GM19023 (cell line): ENCODE measurements around the gene GRIN3B.

Experiments
- ATAC-seq: cut with Tn5 transposase; IDR thresholded peaks from one replicate; pipeline ENCODE4 v1.9.1; 2021; ENCODE audit warnings: mild to moderate bottlenecking, moderate library complexity; ENCODE audit not compliant: unreplicated experiment

Gene GRIN3B

DNA sequence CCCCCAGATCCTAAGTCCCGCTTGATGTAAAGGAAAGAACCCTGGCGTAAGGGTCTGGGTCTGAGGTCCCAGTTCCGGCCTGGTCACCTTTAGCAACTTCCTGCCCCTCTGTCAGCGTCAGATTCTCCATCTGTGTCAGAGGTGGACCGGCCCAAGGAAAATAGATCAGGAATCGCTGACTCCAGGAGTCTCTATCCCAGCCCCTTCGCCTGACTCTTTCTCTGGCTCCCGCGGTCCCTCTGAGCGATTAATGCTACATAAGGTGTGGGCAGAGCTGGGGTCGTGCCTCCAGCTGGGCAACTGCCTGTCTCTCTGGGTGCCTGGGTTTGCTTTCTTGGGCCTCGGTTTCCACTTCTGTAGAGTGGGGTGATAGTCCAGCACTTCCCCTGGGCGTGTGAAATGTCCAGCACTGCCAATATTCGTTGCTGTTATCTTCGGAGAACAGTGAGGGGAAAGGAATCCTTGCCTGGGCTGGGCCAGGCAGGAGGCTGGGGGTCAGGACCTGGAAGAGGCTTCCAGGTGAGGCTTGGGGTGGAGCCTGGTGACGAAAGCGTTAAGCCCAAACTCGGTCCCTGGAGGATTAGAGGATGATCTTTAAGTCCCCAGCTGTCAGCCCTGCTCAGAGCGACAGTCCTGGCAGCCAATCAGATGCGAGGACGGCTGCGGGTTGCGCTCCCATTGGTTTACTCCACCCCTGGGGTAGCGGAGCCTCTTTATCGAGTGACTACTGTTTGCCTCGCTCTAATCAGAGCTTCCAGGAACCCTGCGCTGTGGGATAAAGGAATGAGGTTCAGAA is 40.5 kb downstream of the GRIN3B start:
- ATAC-seq, result no peak

DNA sequence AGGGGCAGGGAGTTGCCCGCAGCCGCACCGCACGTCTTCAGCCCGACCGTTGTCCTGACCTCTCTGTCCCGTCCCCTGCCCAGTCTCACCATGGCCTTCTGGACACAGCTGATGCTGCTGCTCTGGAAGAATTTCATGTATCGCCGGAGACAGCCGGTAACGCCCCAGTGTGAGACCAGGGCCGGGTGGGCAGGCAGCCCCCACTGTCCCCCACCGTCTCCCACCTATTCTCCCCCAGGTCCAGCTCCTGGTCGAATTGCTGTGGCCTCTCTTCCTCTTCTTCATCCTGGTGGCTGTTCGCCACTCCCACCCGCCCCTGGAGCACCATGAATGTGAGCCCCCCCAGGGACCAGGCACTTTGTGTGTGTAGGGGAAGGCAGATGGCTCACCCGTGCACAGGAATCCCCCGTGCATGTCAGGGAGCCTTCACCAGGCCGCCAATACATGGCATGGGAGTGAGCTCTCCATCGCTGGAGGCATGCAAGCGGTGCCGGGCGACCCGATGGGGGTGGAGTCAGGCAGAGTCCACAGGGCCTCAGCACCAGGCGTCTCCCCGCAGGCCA is 41.1 kb downstream of the GRIN3B start:
- ATAC-seq, result no peak

GRCh38 chr19:1041835-1042685 is 41.8 kb downstream of the GRIN3B start:
- ATAC-seq, result no peak

DNA sequence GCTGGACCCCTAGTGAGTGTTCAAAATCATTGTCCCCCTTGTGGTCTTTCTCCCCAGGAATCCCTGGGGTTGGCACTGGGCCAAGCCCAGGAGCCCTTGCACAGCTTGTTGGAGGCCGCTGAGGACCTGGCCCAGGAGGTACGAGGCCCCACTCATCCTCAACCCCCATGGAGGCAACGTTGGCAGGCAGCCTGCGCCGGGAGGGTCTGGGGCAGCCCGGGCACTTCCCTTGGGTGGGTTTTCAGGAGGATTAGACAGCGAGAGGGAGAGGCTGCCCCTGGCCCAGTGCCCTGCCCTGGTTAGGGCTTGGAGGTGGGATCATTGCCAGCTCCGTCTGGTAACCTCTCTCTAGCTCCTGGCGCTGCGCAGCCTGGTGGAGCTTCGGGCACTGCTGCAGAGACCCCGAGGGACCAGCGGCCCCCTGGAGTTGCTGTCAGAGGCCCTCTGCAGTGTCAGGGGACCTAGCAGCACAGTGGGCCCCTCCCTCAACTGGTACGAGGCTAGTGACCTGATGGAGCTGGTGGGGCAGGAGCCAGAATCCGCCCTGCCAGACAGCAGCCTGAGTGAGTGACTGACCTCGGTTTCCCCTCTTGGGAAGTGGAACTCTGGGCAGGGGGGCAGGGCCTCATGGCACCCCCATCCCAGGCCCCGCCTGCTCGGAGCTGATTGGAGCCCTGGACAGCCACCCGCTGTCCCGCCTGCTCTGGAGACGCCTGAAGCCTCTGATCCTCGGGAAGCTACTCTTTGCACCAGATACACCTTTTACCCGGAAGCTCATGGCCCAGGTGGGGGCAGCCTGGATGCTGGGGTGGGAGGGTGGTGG is 42.7 kb downstream of the GRIN3B start:
- ATAC-seq, result no peak

DNA sequence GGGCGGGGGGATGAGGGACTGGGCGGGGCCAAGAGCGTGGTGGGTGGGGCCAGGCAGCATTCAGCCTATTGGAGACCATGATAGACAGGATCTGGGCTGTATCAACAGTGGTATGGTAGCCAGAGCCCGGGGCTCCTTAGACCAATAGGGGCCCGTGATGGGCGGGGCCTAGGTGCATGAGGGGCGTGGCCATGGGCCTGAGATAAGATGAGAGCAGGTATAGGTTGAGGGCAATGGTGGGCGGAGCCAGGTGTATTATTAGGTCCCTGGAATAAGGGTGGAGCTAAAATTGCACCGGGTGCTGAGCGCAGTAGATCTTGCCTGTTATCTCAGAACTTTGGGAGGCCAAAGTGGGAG is 45.0 kb downstream of the GRIN3B start:
- no peak for ATAC-seq

GRCh38 chr19:1046117-1046626 is 46.0 kb downstream of the GRIN3B start:
- ATAC-seq, result no peak

DNA sequence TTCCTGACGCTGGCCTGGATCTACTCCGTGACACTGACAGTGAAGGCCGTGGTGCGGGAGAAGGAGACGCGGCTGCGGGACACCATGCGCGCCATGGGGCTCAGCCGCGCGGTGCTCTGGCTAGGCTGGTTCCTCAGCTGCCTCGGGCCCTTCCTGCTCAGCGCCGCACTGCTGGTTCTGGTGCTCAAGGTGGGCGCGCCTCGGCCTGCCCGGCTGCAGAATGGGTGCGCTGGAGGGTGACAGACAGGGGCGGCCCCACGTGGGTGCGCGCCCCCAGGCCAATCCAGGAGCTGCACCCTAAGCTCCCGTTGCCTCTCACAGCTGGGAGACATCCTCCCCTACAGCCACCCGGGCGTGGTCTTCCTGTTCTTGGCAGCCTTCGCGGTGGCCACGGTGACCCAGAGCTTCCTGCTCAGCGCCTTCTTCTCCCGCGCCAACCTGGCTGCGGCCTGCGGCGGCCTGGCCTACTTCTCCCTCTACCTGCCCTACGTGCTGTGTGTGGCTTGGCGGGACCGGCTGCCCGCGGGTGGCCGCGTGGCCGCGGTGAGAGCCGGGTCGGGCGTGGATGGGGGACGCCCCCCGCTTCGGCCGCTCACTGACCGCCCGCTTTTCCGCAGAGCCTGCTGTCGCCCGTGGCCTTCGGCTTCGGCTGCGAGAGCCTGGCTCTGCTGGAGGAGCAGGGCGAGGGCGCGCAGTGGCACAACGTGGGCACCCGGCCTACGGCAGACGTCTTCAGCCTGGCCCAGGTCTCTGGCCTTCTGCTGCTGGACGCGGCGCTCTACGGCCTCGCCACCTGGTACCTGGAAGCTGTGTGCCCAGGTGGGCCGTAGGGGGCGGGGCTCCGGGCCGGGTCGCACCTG is 46.8 kb downstream of the GRIN3B start:
- ATAC-seq, result no peak

GRCh38 chr19:1047696-1048147 is 47.5 kb downstream of the GRIN3B start:
- ATAC-seq, result no peak

DNA sequence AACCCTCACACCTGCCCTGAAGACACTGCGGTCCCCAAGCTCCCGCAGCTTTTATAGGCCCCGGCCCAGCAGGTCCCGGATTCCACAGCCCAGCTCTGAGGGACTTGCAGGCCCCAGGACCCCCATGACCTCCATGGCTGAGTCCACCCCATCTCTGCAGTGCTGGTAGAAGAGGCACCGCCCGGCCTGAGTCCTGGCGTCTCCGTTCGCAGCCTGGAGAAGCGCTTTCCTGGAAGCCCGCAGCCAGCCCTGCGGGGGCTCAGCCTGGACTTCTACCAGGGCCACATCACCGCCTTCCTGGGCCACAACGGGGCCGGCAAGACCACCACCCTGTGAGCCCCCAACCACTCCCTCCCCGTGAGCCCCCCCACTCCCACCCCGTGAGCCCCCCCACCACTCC is 48.9 kb downstream of the GRIN3B start:
- ATAC-seq, result no peak

DNA sequence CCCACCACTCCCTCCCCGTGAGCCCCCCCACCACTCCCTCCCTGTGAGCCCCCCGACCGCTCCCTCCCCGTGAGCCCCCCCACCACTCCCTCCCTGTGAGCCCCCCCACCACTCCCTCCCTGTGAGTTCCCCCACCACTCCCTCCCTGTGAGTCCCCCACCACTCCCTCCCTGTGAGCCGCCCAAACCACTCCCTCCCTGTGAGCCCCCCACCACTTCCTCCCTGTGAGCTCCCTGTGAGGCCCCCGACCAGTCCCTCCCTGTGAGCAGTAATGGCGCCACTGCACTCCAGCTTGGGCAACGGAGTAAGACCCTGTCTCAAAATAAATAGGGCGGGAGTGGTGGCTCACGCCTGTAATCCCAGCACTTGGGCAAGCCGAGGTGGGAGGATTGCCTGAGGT is 49.6 kb downstream of the GRIN3B start:
- ATAC-seq, result no peak

DNA sequence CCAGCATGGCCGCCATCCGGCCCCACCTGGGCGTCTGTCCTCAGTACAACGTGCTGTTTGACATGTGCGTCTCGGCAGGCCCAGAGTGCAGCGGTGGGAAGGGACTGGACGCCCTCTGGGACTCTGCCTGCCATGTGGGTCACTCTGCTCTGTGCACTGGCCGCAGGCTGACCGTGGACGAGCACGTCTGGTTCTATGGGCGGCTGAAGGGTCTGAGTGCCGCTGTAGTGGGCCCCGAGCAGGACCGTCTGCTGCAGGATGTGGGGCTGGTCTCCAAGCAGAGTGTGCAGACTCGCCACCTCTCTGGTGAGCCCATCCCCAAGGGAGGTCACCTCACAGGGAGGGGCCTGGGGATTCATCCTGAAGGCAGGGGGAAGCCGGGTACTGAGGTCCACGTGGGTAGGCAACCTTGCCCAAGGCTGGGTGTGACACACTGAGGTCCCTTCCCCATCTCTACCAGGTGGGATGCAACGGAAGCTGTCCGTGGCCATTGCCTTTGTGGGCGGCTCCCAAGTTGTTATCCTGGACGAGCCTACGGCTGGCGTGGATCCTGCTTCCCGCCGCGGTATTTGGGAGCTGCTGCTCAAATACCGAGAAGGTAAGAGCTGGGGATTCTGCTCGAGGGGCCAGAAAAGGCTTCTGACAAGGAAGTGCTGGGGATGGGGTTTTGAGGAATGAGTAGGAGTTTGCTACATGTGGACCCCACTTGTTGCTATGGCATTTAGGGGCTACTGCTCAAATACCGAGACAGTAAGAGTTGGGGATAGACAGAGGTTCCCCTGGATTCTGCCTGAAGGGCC is 51.0 kb downstream of the GRIN3B start:
- ATAC-seq, result no peak

DNA sequence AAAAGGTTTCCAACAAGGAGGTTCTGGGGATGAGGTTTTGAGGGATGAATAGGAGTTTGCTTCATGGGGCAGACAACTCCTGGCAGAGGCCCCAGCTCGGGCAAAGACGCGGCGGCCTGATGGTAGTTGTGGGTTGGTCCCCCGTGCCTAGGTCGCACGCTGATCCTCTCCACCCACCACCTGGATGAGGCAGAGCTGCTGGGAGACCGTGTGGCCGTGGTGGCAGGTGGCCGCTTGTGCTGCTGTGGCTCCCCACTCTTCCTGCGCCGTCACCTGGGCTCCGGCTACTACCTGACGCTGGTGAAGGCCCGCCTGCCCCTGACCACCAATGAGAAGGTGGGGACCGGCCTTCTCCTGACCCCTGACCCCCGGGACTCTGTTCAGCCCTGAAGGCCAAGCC is 51.6 kb downstream of the GRIN3B start:
- no peak for ATAC-seq

DNA sequence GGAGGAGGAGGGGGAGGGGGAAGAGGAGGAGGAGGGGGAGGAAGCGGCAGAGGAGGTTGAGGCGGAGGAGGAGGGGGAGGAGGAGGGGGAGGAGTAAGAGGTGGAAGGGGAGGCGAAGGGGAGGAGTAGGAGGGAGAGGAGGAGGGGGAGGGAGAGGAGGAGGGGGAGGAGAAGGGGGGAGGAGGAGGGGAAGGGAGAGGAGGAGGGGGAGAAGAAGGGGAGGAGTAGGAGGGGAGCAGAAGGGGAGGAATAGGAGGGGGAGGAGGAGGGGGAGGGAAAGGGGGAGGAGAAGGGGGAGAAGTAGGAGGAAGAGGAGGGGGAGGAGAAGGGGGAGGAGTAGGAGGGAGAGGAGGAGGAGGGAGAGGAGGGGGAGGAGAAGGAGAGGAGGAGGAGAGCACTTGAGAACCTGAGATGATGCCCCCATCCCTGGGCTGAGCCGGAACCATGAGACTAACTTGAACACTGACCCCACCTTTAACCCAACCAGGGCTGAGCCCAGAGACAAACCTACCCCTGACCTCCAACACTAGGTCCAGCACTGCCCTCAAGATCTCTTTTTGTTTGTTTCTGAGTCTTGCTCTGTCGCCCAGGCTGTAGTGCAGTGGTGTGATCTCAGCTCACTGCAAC is 52.2 kb downstream of the GRIN3B start:
- ATAC-seq, result no peak

DNA sequence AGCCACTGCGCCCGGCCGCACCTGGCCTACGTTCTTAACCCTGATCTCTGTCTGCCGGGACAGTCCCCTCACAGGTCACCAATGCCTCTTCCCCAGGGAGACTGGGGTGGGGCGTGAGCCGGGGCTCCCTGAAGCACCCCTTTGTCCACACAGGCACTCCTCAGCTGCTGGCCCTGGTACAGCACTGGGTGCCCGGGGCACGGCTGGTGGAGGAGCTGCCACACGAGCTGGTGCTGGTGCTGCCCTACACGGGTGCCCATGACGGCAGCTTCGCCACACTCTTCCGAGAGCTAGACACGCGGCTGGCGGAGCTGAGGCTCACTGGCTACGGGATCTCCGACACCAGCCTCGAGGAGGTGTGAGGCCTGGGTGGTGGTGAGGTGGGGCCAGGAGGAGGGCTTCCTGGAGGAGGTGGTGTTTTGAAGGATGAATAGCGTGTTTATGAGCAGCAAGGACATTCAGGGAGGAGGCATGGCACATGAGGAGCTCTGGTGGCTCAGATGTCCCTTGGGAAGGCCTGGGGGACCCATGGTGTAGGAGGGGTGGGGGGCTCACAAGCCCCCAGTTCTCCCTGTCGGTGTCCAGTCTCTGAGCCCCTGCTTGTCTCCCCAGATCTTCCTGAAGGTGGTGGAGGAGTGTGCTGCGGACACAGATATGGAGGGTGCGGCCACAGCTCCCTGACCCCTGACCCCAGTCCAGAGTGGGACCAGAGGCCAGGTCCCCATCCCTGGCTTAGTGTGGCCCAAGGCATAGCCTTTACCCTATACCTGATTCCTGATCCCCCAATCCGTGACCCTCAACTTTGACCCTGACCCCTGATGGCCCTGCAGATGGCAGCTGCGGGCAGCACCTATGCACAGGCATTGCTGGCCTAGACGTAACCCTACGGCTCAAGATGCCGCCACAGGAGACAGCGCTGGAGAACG is 53.2 kb downstream of the GRIN3B start:
- ATAC-seq, result no peak

GRCh38 chr19:1054102-1055027 is 54.1 kb downstream of the GRIN3B start:
- no peak for ATAC-seq

DNA sequence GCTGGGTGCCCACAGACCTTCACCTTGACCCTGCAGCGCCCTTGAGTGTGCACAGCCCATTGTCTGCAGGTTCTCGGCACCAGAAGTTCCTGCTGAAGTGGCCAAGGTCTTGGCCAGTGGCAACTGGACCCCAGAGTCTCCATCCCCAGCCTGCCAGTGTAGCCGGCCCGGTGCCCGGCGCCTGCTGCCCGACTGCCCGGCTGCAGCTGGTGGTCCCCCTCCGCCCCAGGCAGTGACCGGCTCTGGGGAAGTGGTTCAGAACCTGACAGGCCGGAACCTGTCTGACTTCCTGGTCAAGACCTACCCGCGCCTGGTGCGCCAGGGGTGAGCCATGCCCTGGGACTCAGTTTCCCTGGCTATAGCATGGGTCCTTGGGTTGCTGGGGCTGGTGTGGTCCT is 54.8 kb downstream of the GRIN3B start:
- no peak for ATAC-seq
